ENCODE measurements around the gene ETV5. TPM values are rescaled to one million over a fixed set of nuclear protein-coding genes. Genes with fewer than 3 reads are reported as not detected.

Gene ETV5
- total and polyA plus RNA-seq, 9 of the 15 experiments (the other 6 are each of a cell fraction or from before 2014, with no cell fraction given): 9.2 to 25.9 (median 15.9) TPM

GRCh38 chr3:186107215-186108105 is 1.4 kb downstream of the ETV5 start (continued):
- TF ChIP-seq TFE3 (CRISPR knock-in tag; IDR thresholded peaks at IDR 0.05) (no peak), SREBF2 (CRISPR knock-in tag; IDR thresholded peaks at IDR 0.05) (no peak), KAT7 (CRISPR knock-in tag; IDR thresholded peaks at IDR 0.05; ENCODE audit: borderline replicate concordance) (no peak), PRPF4 (IDR thresholded peaks at IDR 0.05; ENCODE audit: insufficient read depth, low read depth, low read length, poor library complexity, severe bottlenecking) (no peak), PHF20 (IDR thresholded peaks at IDR 0.05; ENCODE audit: partially characterized antibody) (no peak), ZEB2 (IDR thresholded peaks at IDR 0.05) (no peak), ZNF717 (CRISPR knock-in tag; IDR thresholded peaks at IDR 0.05) (no peak), ZNF282 (CRISPR knock-in tag; IDR thresholded peaks at IDR 0.05) (no peak), TRIM25 (IDR thresholded peaks at IDR 0.05; ENCODE audit: borderline replicate concordance) (no peak), ZNF830 (CRISPR knock-in tag; IDR thresholded peaks at IDR 0.05) (no peak), U2AF1 (optimal IDR thresholded peaks at IDR 0.05; ENCODE audit: low read depth, low read length) (no peak), FOXK2 (conservative IDR thresholded peaks at IDR 0.05 in 1 of 2, IDR thresholded peaks at IDR 0.05 in 1 of 2; ENCODE audit: low read depth in 2 of 2) (no peak), FOSL1 (tag; conservative IDR thresholded peaks at IDR 0.05) (no peak), ZMIZ1 (IDR thresholded peaks at IDR 0.05; ENCODE audit: low read depth in 2 of 2, low read length in 2 of 2) (no peak), SMARCC2 (IDR thresholded peaks at IDR 0.05; ENCODE audit: low read depth) (no peak), ZNF551 (CRISPR knock-in tag; IDR thresholded peaks at IDR 0.05) (no peak), ZC3H8 (IDR thresholded peaks at IDR 0.05) (no peak), HNRNPLL (IDR thresholded peaks at IDR 0.05; ENCODE audit: low read depth, low read length, poor library complexity, severe bottlenecking) (peak; percentile 61), CREB5 (CRISPR knock-in tag; IDR thresholded peaks at IDR 0.05) (no peak)

All from K562 (cell line).